K562 (cell line): ENCODE results near the gene SH3GL3. TPM values are rescaled to one million over a fixed set of nuclear protein-coding genes. Genes with fewer than 3 reads are reported as not detected.

Experiments
- ATAC-seq: fragments of 200-7000 bp; cut with Tn5 transposase; 3 replicates; pipeline ENCODE4 v1.9.1; 2020; ENCODE audit warnings: moderate library complexity
- BruUV-seq: library from RNA; stranded (reverse); fragments of 400-500 nt; replicated peaks from 2 replicates; lab custom pipeline; 2021; lab: Mats Ljungman, UMichigan
- CTCF ChIA-PET: fragments of 300-600 bp; formaldehyde crosslinking; extraction: SDS; loops from one replicate; lab custom pipeline; 2021; ENCODE audit warnings: low intra/inter-chr PET ratio; lab: Yijun Ruan, JAX
- POLR2A ChIA-PET: fragments of 300-600, 350-650 bp; sonication (Branson Sonifier 250); formaldehyde crosslinking; extraction: SDS; loops from one replicate; lab custom pipeline; 2021; ENCODE audit warnings: antibody characterized with exemption, inconsistent platforms; lab: Yijun Ruan, JAX
- DNase-seq, 4 experiments: peaks; one replicate each; pipeline versions ENCODE4 v3.0.0 to v3.0.0-alpha.2; 2011 to 2018; ENCODE audit warnings: low spot score in 3 of 4, mixed read lengths in 3 of 4; ENCODE audit errors: extremely low read depth in 1 of 4
- FAIRE-seq: peaks from 2 replicates; lab custom pipeline; 2011; peaks lifted over from hg19 to GRCh38; lab: Jason Lieb, UNC
- H2AFZ ChIP-seq: 2 replicates; pipeline ENCODE4 v1.6.0; 2011; ENCODE audit warnings: low read depth, low read length, control low read depth, inconsistent platforms
- H3K27ac ChIP-seq: fragments of 200-600 bp; 3 replicates; pipeline ENCODE4 v1.8.0; 2011; ENCODE audit warnings: low read depth, mild to moderate bottlenecking, control low read depth, inconsistent platforms, low read length, moderate library complexity, mixed read lengths; ENCODE audit errors: extremely low read depth
- H3K27me3 ChIP-seq, 2 experiments: fragments of 300-600 bp in 1 of 2; 2 replicates in 1 of 2; 3 replicates in 1 of 2; pipeline versions ENCODE4 v1.6.0 to v1.8.0; 2011; ENCODE audit warnings: inconsistent platforms in 2 of 2, low read length in 2 of 2, mild to moderate bottlenecking in 1 of 2, mixed read lengths in 1 of 2, moderate library complexity in 1 of 2; ENCODE audit not compliant: control insufficient read depth in 2 of 2, insufficient read depth in 2 of 2
- H3K36me3 ChIP-seq: fragments of 300-600 bp; 3 replicates; pipeline ENCODE4 v1.8.0; 2011; ENCODE audit warnings: mild to moderate bottlenecking, low read length, inconsistent platforms; ENCODE audit not compliant: control insufficient read depth, insufficient read depth
- H3K4me1 ChIP-seq, 2 experiments: fragments of 200-600 bp in 1 of 2; replicated peaks in 1 of 2; 2 replicates in 1 of 2; 3 replicates in 1 of 2; pipeline versions ENCODE4 v1.5.1 to v1.8.0; 2011; ENCODE audit warnings: inconsistent platforms in 2 of 2, low read length in 2 of 2, mild to moderate bottlenecking in 1 of 2, mixed read lengths in 1 of 2, moderate library complexity in 1 of 2; ENCODE audit not compliant: control insufficient read depth in 2 of 2, insufficient read depth in 2 of 2
- H3K4me2 ChIP-seq: 2 replicates; pipeline ENCODE4 v1.6.1; 2011; ENCODE audit warnings: low read length, control low read depth, inconsistent platforms, mixed read lengths; ENCODE audit not compliant: insufficient read depth
- H3K4me3 ChIP-seq: fragments of 200-600 bp; sonication (generic), shearing (Covaris generic); 2 replicates; pipeline ENCODE4 v1.5.1; 2016; ENCODE audit warnings: control low read depth, inconsistent platforms
- H3K79me2 ChIP-seq: fragments of 200-600 bp; 3 replicates; pipeline ENCODE4 v1.8.0; 2011; ENCODE audit warnings: low read length, inconsistent platforms; ENCODE audit not compliant: control insufficient read depth, insufficient read depth
- H3K9ac ChIP-seq, 2 experiments: 2 replicates each; pipeline versions ENCODE4 v1.6.0 to v1.6.1; 2011; ENCODE audit warnings: low read depth in 2 of 2, low read length in 2 of 2, control low read depth in 1 of 2, inconsistent platforms in 1 of 2, mild to moderate bottlenecking in 1 of 2, mixed read lengths in 1 of 2; ENCODE audit not compliant: insufficient read depth in 1 of 2
- H3K9me1 ChIP-seq: one replicate; pipeline ENCODE4 v1.6.0; 2011; ENCODE audit warnings: inconsistent platforms, mild to moderate bottlenecking, low read length, moderate library complexity; ENCODE audit not compliant: control insufficient read depth, insufficient read depth
- H3K9me3 ChIP-seq: replicated peaks from 2 replicates; pipeline ENCODE4 v1.5.1; 2011; ENCODE audit warnings: low read depth, low read length, inconsistent platforms; ENCODE audit not compliant: control insufficient read depth, insufficient read depth
- H4K20me1 ChIP-seq: replicated peaks from 2 replicates; pipeline ENCODE4 v1.6.1; 2011; ENCODE audit warnings: low read length, inconsistent platforms, mixed read lengths; ENCODE audit not compliant: control insufficient read depth, insufficient read depth
- ATF1 ChIP-seq, 2 experiments: fragments of 450-650 bp in 1 of 2; IDR thresholded peaks; 2 replicates each; pipeline ENCODE4 v1.6.1; 2016; ENCODE audit warnings: missing compliant biosample characterization in 1 of 2, missing genetic modification characterization in 1 of 2
- ESRRB ChIP-seq: fragments of 250-450 bp; sonication (Bioruptor Pico); IDR thresholded peaks from 2 replicates; pipeline ENCODE4 v1.5.0; 2020; ENCODE audit warnings: mild to moderate bottlenecking, moderate library complexity, borderline replicate concordance
- KLF10 ChIP-seq: fragments of 250-450 bp; sonication (Bioruptor Pico); IDR thresholded peaks from 2 replicates; pipeline ENCODE4 v1.6.1; 2021; ENCODE audit warnings: matching md5 sums
- NCOA1 ChIP-seq: fragments of 450-650 bp; IDR thresholded peaks from 2 replicates; pipeline ENCODE4 v1.6.1; 2016; ENCODE audit warnings: low read depth
- NCOR1 ChIP-seq: fragments of 450-650 bp; IDR thresholded peaks from 2 replicates; pipeline ENCODE4 v1.6.1; 2016; ENCODE audit warnings: mild to moderate bottlenecking, moderate library complexity
- SMAD4 ChIP-seq: fragments of 250-450 bp; sonication (Bioruptor Pico); conservative IDR thresholded peaks from 2 replicates; pipeline ENCODE4 v1.8.0; 2021; ENCODE audit warnings: inconsistent platforms, mild to moderate bottlenecking, moderate library complexity
- ZNF699 ChIP-seq: fragments of 250-450 bp; sonication (Bioruptor Pico); IDR thresholded peaks from 2 replicates; pipeline ENCODE4 v1.8.0; 2021; ENCODE audit warnings: mild to moderate bottlenecking, moderate library complexity; ENCODE audit not compliant: insufficient replicate concordance
- in situ Hi-C: fragments of 300-500 bp; cut with MboI; formaldehyde crosslinking; loops from 4 replicates; pipeline ENCODE4 v1.15.0; 2018; ENCODE audit warnings: inconsistent platforms, mixed read lengths
- intact Hi-C: fragments of 100-400 bp; cut with micrococcal nuclease; formaldehyde crosslinking; loops from 2 replicates; pipeline ENCODE4 v1.14.2; 2022
- polyA plus RNA-seq, 8 experiments: library from polyadenylated mRNA; depleted of rRNA in 4 of 8; stranded (reverse) in 5 of 8; unstranded in 3 of 8; fragments of >200 nt; fragmentation: Nextera tagmentation in 2 of 8; fragmentation: Illumina TruSeq in 1 of 8; extraction: Ambion mirVana in 2 of 8; extraction: Trizol in 1 of 8; gene quantifications; 2 replicates each; pipeline versions ENCODE4 v1.2.1 to v1.2.3, GENCODE V29; 2011 to 2014; ENCODE audit warnings: inconsistent platforms in 1 of 8, missing spikeins in 1 of 8
- total RNA-seq, 7 experiments: library from RNA; depleted of rRNA in 6 of 7; stranded (reverse); fragments of >200 nt in 6 of 7; fragmentation: Illumina TruSeq in 2 of 7; extraction: Trizol in 2 of 7; gene quantifications; 2 replicates each; pipeline versions ENCODE4 v1.2.1 to v1.2.3, GENCODE V29; 2011 to 2021; ENCODE audit warnings: low replicate concordance in 1 of 7
- TF ChIP-seq, protein P1 (sequence below): conservative IDR thresholded peaks from 2 replicates; pipeline ENCODE4 v1.6.1; 2011; ENCODE audit warnings: low read depth, mild to moderate bottlenecking, low read length; ENCODE audit not compliant: control insufficient read depth
- TF ChIP-seq, protein P2 (sequence below): fragments of 200-800 bp; sonication (Bioruptor generic); IDR thresholded peaks from 2 replicates; pipeline ENCODE4 v1.6.1; 2017; ENCODE audit warnings: missing genetic modification characterization, missing compliant biosample characterization

SH3GL3 gene
- total and polyA plus RNA-seq, 9 of the 15 experiments (the other 6 are each of a cell fraction or from before 2014, with no cell fraction given) = 3.9 to 16.0 (median 9.7) TPM

DNA sequence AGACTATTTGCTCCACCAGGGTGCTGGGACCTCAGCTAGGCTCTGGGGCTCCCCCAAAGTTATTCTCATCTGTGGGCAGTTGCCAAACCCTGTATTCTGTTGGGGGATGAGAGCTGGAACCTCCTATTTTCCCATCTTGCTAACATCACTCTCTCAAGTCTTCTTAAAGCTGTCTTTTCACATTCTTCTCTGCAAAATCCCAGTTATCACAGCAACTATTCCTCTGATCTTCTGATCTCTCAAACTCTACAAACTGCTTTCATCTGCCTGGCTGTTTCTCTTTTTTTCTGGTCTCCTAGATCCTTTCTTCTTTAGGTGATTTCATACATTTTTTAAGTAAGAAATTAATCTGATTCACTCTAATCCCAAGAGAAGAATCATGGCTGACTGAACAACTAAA, 196.1 kb downstream of the SH3GL3 start:
- intact Hi-C loops = no loop called here
- Histone ChIP-seq H4K20me1 (no peaks in the 10 kb centered on the region), H3K4me1 (no peaks in the 10 kb centered on the region), H3K27ac (no peak overlapping the region), H3K9me3 (no peaks in the 10 kb centered on the region), H3K4me2 (no peak overlapping the region), H3K4me3 (no peak overlapping the region), H3K27me3 (peaks cover 0 to 1% of the 10 kb centered on the region in 2 experiments; a peak in 3 of 5 replicates), H3K9ac (no peak overlapping the region), H3K9me1 (no peaks in the 10 kb centered on the region), H2AFZ (no peak overlapping the region), H3K36me3 (no peaks in the 10 kb centered on the region), H3K79me2 (no peaks in the 10 kb centered on the region)
- POLR2A ChIA-PET = interaction anchor here (0.6 to 1.0 kb wide), 2 partner anchors 10 to 14 kb away, joined by 3 read pairs; no protein-coding TSS in a partner anchor
- TF ChIP-seq, protein P1, sequence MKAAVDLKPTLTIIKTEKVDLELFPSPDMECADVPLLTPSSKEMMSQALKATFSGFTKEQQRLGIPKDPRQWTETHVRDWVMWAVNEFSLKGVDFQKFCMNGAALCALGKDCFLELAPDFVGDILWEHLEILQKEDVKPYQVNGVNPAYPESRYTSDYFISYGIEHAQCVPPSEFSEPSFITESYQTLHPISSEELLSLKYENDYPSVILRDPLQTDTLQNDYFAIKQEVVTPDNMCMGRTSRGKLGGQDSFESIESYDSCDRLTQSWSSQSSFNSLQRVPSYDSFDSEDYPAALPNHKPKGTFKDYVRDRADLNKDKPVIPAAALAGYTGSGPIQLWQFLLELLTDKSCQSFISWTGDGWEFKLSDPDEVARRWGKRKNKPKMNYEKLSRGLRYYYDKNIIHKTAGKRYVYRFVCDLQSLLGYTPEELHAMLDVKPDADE = no peak
- TF ChIP-seq NCOR1 (no peak), ZNF699 (CRISPR knock-in tag) (no peak), NCOA1 (no peak), SMAD4 (CRISPR knock-in tag) (no peak), ESRRB (no peak), ATF1 (CRISPR knock-in tag; IDR thresholded peaks at IDR 0.05) (no peak), ATF1 (tag; IDR thresholded peaks at IDR 0.05) (no peak), KLF10 (no peak)
- TF ChIP-seq, protein P2, sequence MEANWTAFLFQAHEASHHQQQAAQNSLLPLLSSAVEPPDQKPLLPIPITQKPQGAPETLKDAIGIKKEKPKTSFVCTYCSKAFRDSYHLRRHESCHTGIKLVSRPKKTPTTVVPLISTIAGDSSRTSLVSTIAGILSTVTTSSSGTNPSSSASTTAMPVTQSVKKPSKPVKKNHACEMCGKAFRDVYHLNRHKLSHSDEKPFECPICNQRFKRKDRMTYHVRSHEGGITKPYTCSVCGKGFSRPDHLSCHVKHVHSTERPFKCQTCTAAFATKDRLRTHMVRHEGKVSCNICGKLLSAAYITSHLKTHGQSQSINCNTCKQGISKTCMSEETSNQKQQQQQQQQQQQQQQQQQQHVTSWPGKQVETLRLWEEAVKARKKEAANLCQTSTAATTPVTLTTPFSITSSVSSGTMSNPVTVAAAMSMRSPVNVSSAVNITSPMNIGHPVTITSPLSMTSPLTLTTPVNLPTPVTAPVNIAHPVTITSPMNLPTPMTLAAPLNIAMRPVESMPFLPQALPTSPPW (CRISPR knock-in tag) = no peak
- no peak for ATAC-seq
- CTCF ChIA-PET = no interaction called here
- DNase-seq = no peak
- in situ Hi-C loops = no loop called here
- no TSS peak for BruUV-seq
- FAIRE-seq = no peak
